H1 (cell line): ENCODE results near the gene DDX1. TPM values are rescaled to one million over a fixed set of nuclear protein-coding genes. Genes with fewer than 3 reads are reported as not detected.

Experiments used
- CTCF ChIA-PET: fragments of 300-600 bp; sonication (Branson Sonifier 250); formaldehyde crosslinking; loops from one replicate; lab custom pipeline; 2021; ENCODE audit not compliant: partially characterized antibody; lab: Charles Lee
- POLR2A ChIA-PET: fragments of 300-600 bp; sonication (Branson Sonifier 250); formaldehyde crosslinking; loops from one replicate; lab custom pipeline; 2021; ENCODE audit warnings: inconsistent platforms; ENCODE audit not compliant: partially characterized antibody; lab: Charles Lee
- DNase-seq, 2 experiments: peaks; one replicate each; pipeline versions ENCODE4 v3.0.0 to v3.0.0-alpha.2; 2010 to 2022; ENCODE audit warnings: low spot score in 2 of 2, low read depth in 1 of 2, mixed read lengths in 1 of 2
- FAIRE-seq: peaks from 2 replicates; lab custom pipeline; 2011; peaks lifted over from hg19 to GRCh38; lab: Jason Lieb, UNC
- H2AFZ ChIP-seq: 2 replicates; pipeline ENCODE4 v1.8.1; 2012; ENCODE audit warnings: low read length, inconsistent platforms
- H2AK5ac ChIP-seq: 2 replicates; pipeline ENCODE4 v1.6.1; 2013; ENCODE audit warnings: low read depth, low read length
- H2BK120ac ChIP-seq: replicated peaks from 2 replicates; pipeline ENCODE3; 2013; ENCODE audit warnings: low read depth, low read length, inconsistent platforms
- H2BK12ac ChIP-seq: 2 replicates; pipeline ENCODE4 v1.6.1; 2013; ENCODE audit warnings: low read depth, low read length
- H2BK15ac ChIP-seq: 2 replicates; pipeline ENCODE4 v1.6.1; 2013; ENCODE audit warnings: low read length
- H2BK20ac ChIP-seq: 2 replicates; pipeline ENCODE4 v1.6.1; 2013; ENCODE audit warnings: low read length
- H2BK5ac ChIP-seq: 2 replicates; pipeline ENCODE4 v1.6.1; 2013; ENCODE audit warnings: low read depth, low read length
- H3K14ac ChIP-seq: 2 replicates; pipeline ENCODE4 v1.6.1; 2013; ENCODE audit warnings: inconsistent platforms; ENCODE audit not compliant: insufficient read length
- H3K18ac ChIP-seq: 2 replicates; pipeline ENCODE4 v1.6.1; 2013; ENCODE audit warnings: low read length; ENCODE audit errors: extremely low read depth
- H3K23ac ChIP-seq: 2 replicates; pipeline ENCODE4 v1.6.1; 2013; ENCODE audit warnings: inconsistent platforms; ENCODE audit not compliant: insufficient read length
- H3K23me2 ChIP-seq: 2 replicates; pipeline ENCODE4 v1.6.1; 2013; ENCODE audit warnings: low read depth, low read length
- H3K27ac ChIP-seq: 2 replicates; pipeline ENCODE4 v1.6.1; 2011; ENCODE audit warnings: low read depth, low read length, inconsistent platforms
- H3K27me3 ChIP-seq, 4 experiments: replicated peaks in 1 of 4; 1 replicate in 1 of 4; 2 replicates in 3 of 4; pipeline versions ENCODE4 v1.6.1 to v1.8.1; 2011 to 2013; ENCODE audit warnings: low read length in 3 of 4, mild to moderate bottlenecking in 3 of 4, inconsistent platforms in 2 of 4, mixed read lengths in 2 of 4, moderate library complexity in 1 of 4; ENCODE audit not compliant: control insufficient read depth in 3 of 4, insufficient read depth in 3 of 4; ENCODE audit errors: extremely low read depth in 1 of 4
- H3K36me3 ChIP-seq, 4 experiments: 2 replicates each; pipeline versions ENCODE4 v1.6.1 to v1.8.1; 2011 to 2013; ENCODE audit warnings: mild to moderate bottlenecking in 4 of 4, low read length in 3 of 4, moderate library complexity in 2 of 4, control low read depth in 1 of 4, inconsistent platforms in 1 of 4; ENCODE audit not compliant: insufficient read depth in 4 of 4, control insufficient read depth in 2 of 4
- H3K4ac ChIP-seq: replicated peaks from 2 replicates; pipeline ENCODE3; 2013; ENCODE audit warnings: low read length, low read depth, mixed read lengths, inconsistent platforms; ENCODE audit not compliant: insufficient read length
- H3K4me1 ChIP-seq, 4 experiments: replicated peaks in 1 of 4; 1 replicate in 1 of 4; 2 replicates in 3 of 4; pipeline versions ENCODE4 v1.6.1 to v1.8.1; 2011 to 2013; ENCODE audit warnings: low read length in 3 of 4, inconsistent platforms in 2 of 4, mixed read lengths in 1 of 4; ENCODE audit not compliant: insufficient read depth in 4 of 4, control insufficient read depth in 3 of 4
- H3K4me2 ChIP-seq, 2 experiments: 2 replicates each; pipeline versions ENCODE4 v1.6.1 to v1.8.1; 2011 to 2013; ENCODE audit warnings: low read depth in 2 of 2, low read length in 2 of 2, control low read depth in 1 of 2, inconsistent platforms in 1 of 2, mild to moderate bottlenecking in 1 of 2; ENCODE audit not compliant: insufficient read depth in 1 of 2
- H3K4me3 ChIP-seq, 4 experiments: fragments of 200-600, 300-600 bp in 1 of 4; sonication (generic), shearing (Covaris generic), sonication (Bioruptor Twin) in 1 of 4; 2 replicates each; pipeline versions ENCODE4 v1.5.1 to v1.8.1; 2011 to 2016; ENCODE audit warnings: low read length in 4 of 4, low read depth in 3 of 4, control low read depth in 2 of 4, inconsistent platforms in 2 of 4, mild to moderate bottlenecking in 2 of 4, mixed read lengths in 1 of 4, moderate library complexity in 1 of 4; ENCODE audit not compliant: insufficient read depth in 2 of 4; ENCODE audit errors: extremely low read depth in 1 of 4
- H3K56ac ChIP-seq: replicated peaks from 2 replicates; pipeline ENCODE3; 2013; ENCODE audit warnings: low read depth, mild to moderate bottlenecking, mixed read lengths, low read length, inconsistent platforms; ENCODE audit not compliant: insufficient read length
- H3K79me1 ChIP-seq: 2 replicates; pipeline ENCODE4 v1.6.1; 2013; ENCODE audit warnings: low read depth, low read length, control low read depth
- H3K79me2 ChIP-seq, 2 experiments: 2 replicates each; pipeline versions ENCODE4 v1.6.1 to v1.8.1; 2012 to 2013; ENCODE audit warnings: low read length in 2 of 2, mild to moderate bottlenecking in 2 of 2, inconsistent platforms in 1 of 2; ENCODE audit not compliant: insufficient read depth in 2 of 2, control insufficient read depth in 1 of 2
- H3K9ac ChIP-seq, 4 experiments: replicated peaks in 1 of 4; 1 replicate in 1 of 4; 2 replicates in 3 of 4; pipeline versions ENCODE4 v1.6.1 to v1.8.1; 2011 to 2013; ENCODE audit warnings: low read depth in 3 of 4, low read length in 3 of 4, control low read depth in 2 of 4, mild to moderate bottlenecking in 2 of 4, moderate library complexity in 2 of 4, inconsistent platforms in 1 of 4; ENCODE audit errors: extremely low read depth in 1 of 4
- H3K9me3 ChIP-seq, 2 experiments: 2 replicates each; pipeline versions ENCODE4 v1.6.1 to v1.8.1; 2012 to 2013; ENCODE audit warnings: mild to moderate bottlenecking in 2 of 2, moderate library complexity in 2 of 2, control low read depth in 1 of 2, inconsistent platforms in 1 of 2, low read depth in 1 of 2, low read length in 1 of 2, mixed read lengths in 1 of 2; ENCODE audit not compliant: insufficient read depth in 2 of 2
- H4K20me1 ChIP-seq, 2 experiments: replicated peaks in 1 of 2; 2 replicates each; pipeline versions ENCODE3 to v1.8.1; 2011 to 2013; ENCODE audit warnings: inconsistent platforms in 2 of 2, low read length in 2 of 2, mild to moderate bottlenecking in 1 of 2; ENCODE audit not compliant: insufficient read depth in 2 of 2, control insufficient read depth in 1 of 2
- H4K5ac ChIP-seq: 2 replicates; pipeline ENCODE4 v1.6.1; 2013; ENCODE audit warnings: low read length, low read depth, mixed read lengths, inconsistent platforms; ENCODE audit not compliant: insufficient read length
- H4K8ac ChIP-seq: 2 replicates; pipeline ENCODE4 v1.8.0; 2013; ENCODE audit warnings: mild to moderate bottlenecking, moderate library complexity, low read length, inconsistent platforms; ENCODE audit not compliant: insufficient read depth; ENCODE audit errors: extremely low read depth
- H4K91ac ChIP-seq: replicated peaks from 2 replicates; pipeline ENCODE3; 2013; ENCODE audit warnings: low read length, mixed read lengths, inconsistent platforms; ENCODE audit not compliant: insufficient read length
- CEBPB ChIP-seq: IDR thresholded peaks from 2 replicates; pipeline ENCODE4 v1.6.1; 2012; ENCODE audit warnings: low read depth, low read length
- FOSL1 ChIP-seq: IDR thresholded peaks from 2 replicates; pipeline ENCODE4 v1.6.1; 2011; ENCODE audit warnings: mild to moderate bottlenecking, low read depth, low read length, moderate library complexity; ENCODE audit not compliant: insufficient read depth
- MAX ChIP-seq: IDR thresholded peaks from 2 replicates; pipeline ENCODE4 v1.6.1; 2012; ENCODE audit warnings: inconsistent platforms
- NANOG ChIP-seq: IDR thresholded peaks from 2 replicates; pipeline ENCODE4 v1.6.1; 2011; ENCODE audit warnings: low read length, low read depth, mild to moderate bottlenecking, inconsistent platforms; ENCODE audit not compliant: insufficient read depth, poor library complexity, severe bottlenecking
- PHF8 ChIP-seq: fragments of 200-600 bp; sonication (generic); conservative IDR thresholded peaks from 2 replicates; pipeline ENCODE4 v1.7.1; 2012; ENCODE audit warnings: low read depth, mild to moderate bottlenecking, inconsistent platforms, low read length, moderate library complexity
- SUZ12 ChIP-seq: fragments of 200-600 bp; sonication (generic); IDR thresholded peaks from 2 replicates; pipeline ENCODE4 v1.6.1; 2012; ENCODE audit warnings: mild to moderate bottlenecking, inconsistent platforms, low read length, moderate library complexity, mixed read lengths
- TBP ChIP-seq: IDR thresholded peaks from 2 replicates; pipeline ENCODE4 v1.6.1; 2011; ENCODE audit warnings: low read depth, low read length, improper control_type of control experiment
- USF2 ChIP-seq: IDR thresholded peaks from 2 replicates; pipeline ENCODE4 v1.6.1; 2011; ENCODE audit warnings: low read length, improper control_type of control experiment
- WGBS, 2 experiments: shearing (Covaris generic) in 1 of 2; methylation state at CpG; one replicate each; pipeline versions ENCODE4 v1.1.6 to v1.1.7; 2013 to 2015; ENCODE audit warnings: low lambda C conversion rate in 2 of 2, mixed read lengths in 2 of 2, inconsistent platforms in 1 of 2, low coverage in 1 of 2, missing lambda C conversion rate in 1 of 2; ENCODE audit not compliant: insufficient replicate concordance in 2 of 2, insufficient coverage in 1 of 2, insufficient read length in 1 of 2; ENCODE audit errors: extremely low coverage in 1 of 2, missing lambda C conversion rate in 1 of 2; 5-methylcytosine and 5-hydroxymethylcytosine counted together
- polyA plus RNA-seq, 7 experiments: library from polyadenylated mRNA; depleted of rRNA in 3 of 7; stranded (reverse) in 5 of 7; unstranded in 2 of 7; fragments of >200 nt in 5 of 7; fragments of 200-250 nt in 2 of 7; gene quantifications; 1 replicate in 5 of 7; 2 replicates in 1 of 7; 4 replicates in 1 of 7; pipeline versions ENCODE4 v1.2.1 to v1.2.3, GENCODE V29; 2011 to 2013; ENCODE audit warnings: missing spikeins in 2 of 7, mixed read lengths in 2 of 7
- total RNA-seq: library from RNA; stranded (reverse); fragmentation: NEBNext Ultra II Directional; extraction: Animal tissue kit (Norgen Biotek cat#: 25700); gene quantifications from 2 replicates; pipeline ENCODE4 v1.2.1, GENCODE V29; 2021

DDX1 gene
- total and polyA plus RNA-seq, 2 of the 8 experiments (the other 6 are each of a cell fraction or from before 2014, with no cell fraction given), result 51.1 to 161 TPM

GRCh38 chr2:15616850-15617777 lies 25.4 kb downstream of the DDX1 start:
- no peaks in the 10 kb centered on the region for H3K4me1 ChIP-seq
- H3K27me3 ChIP-seq, result no peaks in the 10 kb centered on the region
- CTCF ChIA-PET, result interaction anchor here (0.6 kb wide), 1 partner anchor 213 kb away, joined by 4 read pairs; no protein-coding TSS in a partner anchor
- no peak overlapping the region for H2BK120ac ChIP-seq
- no peak overlapping the region for H2AFZ ChIP-seq
- no peak overlapping the region for H3K4me3 ChIP-seq
- DNase-seq (no peak), FAIRE-seq (no peak)
- H4K5ac ChIP-seq, result no peak overlapping the region
- H4K8ac ChIP-seq, result no peak overlapping the region
- no peak overlapping the region for H3K4ac ChIP-seq
- no peak overlapping the region for H3K56ac ChIP-seq
- no peak overlapping the region for H2BK12ac ChIP-seq
- 90% methylated on average over 3 of the region's 3 CpGs; no CpG with 5 or more reads in 1 of the 2 experiments for WGBS, 2 experiments
- H3K9me3 ChIP-seq, result peaks cover 0 to 2% of the 10 kb centered on the region in 2 experiments; a peak in 1 of 4 replicates
- H2BK20ac ChIP-seq, result no peak overlapping the region
- no peak overlapping the region for H2AK5ac ChIP-seq
- no peak overlapping the region for H3K23ac ChIP-seq
- no peak overlapping the region for H4K91ac ChIP-seq
- H3K36me3 ChIP-seq, result peaks cover 16 to 73% (median 40%) of the 10 kb centered on the region in 4 experiments
- no peak overlapping the region for H3K4me2 ChIP-seq
- H3K18ac ChIP-seq, result no peak overlapping the region
- no peaks in the 10 kb centered on the region for H3K79me2 ChIP-seq
- peaks cover 2 to 6% of the 10 kb centered on the region in 2 experiments for H4K20me1 ChIP-seq
- no peak overlapping the region for H2BK15ac ChIP-seq
- H3K23me2 ChIP-seq, result no peaks in the 10 kb centered on the region
- H3K79me1 ChIP-seq, result peaks cover 2% of the 10 kb centered on the region; the same call in 1 of the 2 replicates
- H3K27ac ChIP-seq, result no peak overlapping the region
- POLR2A ChIA-PET, result interaction anchor here (0.6 kb wide), 1 partner anchor 137 kb away, joined by 3 read pairs; no protein-coding TSS in a partner anchor
- no peak overlapping the region for H3K9ac ChIP-seq
- no peak overlapping the region for H3K14ac ChIP-seq
- no peak overlapping the region for H2BK5ac ChIP-seq
- TF ChIP-seq TBP (no peak), USF2 (no peak), FOSL1 (no peak), MAX (no peak), PHF8 (no peak), NANOG (no peak), CEBPB (no peak), SUZ12 (no peak)
